ENCODE data around the gene PDS5A. TPM values are rescaled to one million over a fixed set of nuclear protein-coding genes. Genes with fewer than 3 reads are reported as not detected.
A peak's percentile ranks its signal among the peaks of the same experiment; 100 is the strongest.

Gene PDS5A
- total and polyA plus RNA-seq, 2 donors (not counting 1 experiment from before 2014, with no cell fraction given), result 46.9 to 74.0 TPM

DNA sequence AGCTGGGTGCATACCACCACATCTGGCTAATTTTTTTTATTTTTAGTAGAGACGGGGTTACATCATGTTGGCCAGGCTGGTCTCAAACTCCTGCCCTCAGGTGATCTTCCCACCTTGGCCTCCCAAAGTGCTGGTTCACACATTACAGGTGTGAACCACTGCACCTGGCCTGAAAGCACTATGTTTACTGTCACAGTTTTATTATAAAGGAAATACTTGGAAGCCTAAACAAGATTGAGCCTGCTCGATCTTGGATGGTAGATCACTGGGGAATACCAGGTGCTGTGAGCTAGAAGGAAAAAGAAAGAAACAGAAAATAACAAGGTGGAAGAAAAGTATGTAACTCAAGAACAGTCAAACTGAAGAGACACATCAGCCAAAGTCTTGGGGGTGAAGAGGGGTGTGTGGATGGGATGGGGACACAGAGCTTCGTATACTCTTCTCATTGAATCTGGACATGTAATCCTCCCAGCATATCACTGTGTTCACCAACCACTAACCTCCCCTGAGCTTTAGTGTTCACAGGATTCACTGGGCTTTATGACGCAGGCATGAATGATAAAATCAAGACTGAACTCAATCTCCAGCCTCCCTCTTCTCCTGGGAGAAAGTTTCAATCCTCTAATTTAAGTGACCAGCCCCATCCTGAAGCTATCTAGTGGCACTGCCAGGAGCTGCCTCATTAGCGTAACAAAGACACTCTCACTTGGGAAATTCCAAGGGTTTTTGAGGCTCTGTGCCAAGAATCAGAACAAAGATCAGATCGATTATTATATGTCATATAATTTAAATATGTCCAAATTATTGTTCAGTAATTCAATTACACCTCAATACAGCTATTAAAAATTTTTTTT is 40.9 kb downstream of the PDS5A start:
- Histone ChIP-seq H2AFZ (ENCODE audit: low read length) (no peak overlapping the region), H3K4me2 (ENCODE audit: extremely low read depth, insufficient read depth, low read length) (no peak overlapping the region), H3K4me3 (replicated peaks in 1 of 4; ENCODE audit: control extremely low read depth in 1 of 4, insufficient read depth in 1 of 4, low read depth in 3 of 4, low read length in 4 of 4) (no peak overlapping the region), H3K27me3 (ENCODE audit: control insufficient read depth, insufficient read depth, low read length) (no peaks in the 10 kb centered on the region), H3K9me3 (ENCODE audit: control insufficient read depth, insufficient read depth, low read depth, low read length) (no peaks in the 10 kb centered on the region), H4K20me1 (ENCODE audit: control insufficient read depth, extremely low read depth, insufficient read depth, low read length) (no peaks in the 10 kb centered on the region), H3K79me2 (ENCODE audit: control insufficient read depth, insufficient read depth, low read length) (peaks cover 74% of the 10 kb centered on the region), H3K27ac (ENCODE audit: insufficient read depth, low read length) (no peak overlapping the region), H3K36me3 (ENCODE audit: control insufficient read depth, insufficient read depth, low read length) (no peaks in the 10 kb centered on the region), H3K4me1 (ENCODE audit: control insufficient read depth, extremely low read depth, insufficient read depth, low read length) (peaks cover 2% of the 10 kb centered on the region), H3K9ac (ENCODE audit: insufficient read depth, low read length) (no peak overlapping the region)
- no peak for DNase-seq (ENCODE audit: low read depth in 2 of 2)
- no peak for TF ChIP-seq CTCF (conservative IDR thresholded peaks at IDR 0.05 in 1 of 2, IDR thresholded peaks at IDR 0.05 in 1 of 2; ENCODE audit: low read depth in 1 of 2, low read length in 2 of 2)
- TF ChIP-seq EZH2 (IDR thresholded peaks at IDR 0.05; ENCODE audit: low read length, missing control alignments), result no peak

GRCh38 chr4:39933671-39934590 is 43.8 kb downstream of the PDS5A start:
- H3K9ac ChIP-seq (ENCODE audit: insufficient read depth, low read length), result peak overlapping the region; percentile 37
- no peaks in the 10 kb centered on the region for H3K36me3 ChIP-seq (ENCODE audit: control insufficient read depth, insufficient read depth, low read length)
- no peak for TF ChIP-seq EZH2 (IDR thresholded peaks at IDR 0.05; ENCODE audit: low read length, missing control alignments)
- no peak for TF ChIP-seq CTCF (conservative IDR thresholded peaks at IDR 0.05 in 1 of 2, IDR thresholded peaks at IDR 0.05 in 1 of 2; ENCODE audit: low read depth in 1 of 2, low read length in 2 of 2)
- H3K4me1 ChIP-seq (ENCODE audit: control insufficient read depth, extremely low read depth, insufficient read depth, low read length), result peaks cover 2% of the 10 kb centered on the region
- no peaks in the 10 kb centered on the region for H3K9me3 ChIP-seq (ENCODE audit: control insufficient read depth, insufficient read depth, low read depth, low read length)
- H3K79me2 ChIP-seq (ENCODE audit: control insufficient read depth, insufficient read depth, low read length), result peaks cover 64% of the 10 kb centered on the region
- H2AFZ ChIP-seq (ENCODE audit: low read length), result peak overlapping the region; percentile 33
- H3K4me3 ChIP-seq (replicated peaks in 1 of 4; ENCODE audit: control extremely low read depth in 1 of 4, insufficient read depth in 1 of 4, low read depth in 3 of 4, low read length in 4 of 4), result peak overlapping the region in 3 of 4 experiments; percentile 1 to 30 (median 12)
- H3K4me2 ChIP-seq (ENCODE audit: extremely low read depth, insufficient read depth, low read length), result peak overlapping the region; percentile 70
- no peaks in the 10 kb centered on the region for H3K27me3 ChIP-seq (ENCODE audit: control insufficient read depth, insufficient read depth, low read length)
- no peaks in the 10 kb centered on the region for H4K20me1 ChIP-seq (ENCODE audit: control insufficient read depth, extremely low read depth, insufficient read depth, low read length)
- peak; percentile 51 to 82 for DNase-seq (ENCODE audit: low read depth in 2 of 2)
- peak overlapping the region; percentile 59 for H3K27ac ChIP-seq (ENCODE audit: insufficient read depth, low read length)

Data from fibroblast of lung (primary cell).